PC-9 (cell line): ENCODE results near the gene CXCL6. TPM values are rescaled to one million over a fixed set of nuclear protein-coding genes. Genes with fewer than 3 reads are reported as not detected.

Experiments
- BruUV-seq: library from RNA; stranded (reverse); fragments of 400-500 nt; replicated peaks from 2 replicates; lab custom pipeline; 2021; lab: Mats Ljungman, UMichigan
- CTCF ChIA-PET: fragments of 300-600 bp; sonication (Branson Sonifier 250); formaldehyde crosslinking; loops from one replicate; lab custom pipeline; 2022; ENCODE audit warnings: antibody characterized with exemption; lab: Charles Lee
- POLR2A ChIA-PET: fragments of 300-600 bp; sonication (Branson Sonifier 250); formaldehyde crosslinking; loops from one replicate; lab custom pipeline; 2022; ENCODE audit warnings: antibody characterized with exemption; ENCODE audit not compliant: unreplicated experiment; lab: Charles Lee
- DNase-seq, 2 experiments: peaks; one replicate each; pipeline versions ENCODE4 v3.0.0 to v3.0.0-alpha.2; 2015 to 2022; ENCODE audit warnings: mixed read lengths in 1 of 2
- H2AFZ ChIP-seq: fragments of 200-600 bp; sonication (generic); 2 replicates; pipeline ENCODE4 v1.8.1; 2017; ENCODE audit warnings: antibody characterized with exemption
- H3F3A ChIP-seq: fragments of 200-600 bp; sonication (generic); 2 replicates; pipeline ENCODE4 v1.8.1; 2017; ENCODE audit warnings: antibody characterized with exemption, mild to moderate bottlenecking, low read depth; ENCODE audit not compliant: insufficient read depth
- H3K27ac ChIP-seq: fragments of 200-600 bp; sonication (generic); 2 replicates; pipeline ENCODE4 v1.6.1; 2016; ENCODE audit warnings: mixed run types
- H3K27me3 ChIP-seq: fragments of 200-600 bp; sonication (generic); 2 replicates; pipeline ENCODE4 v1.6.1; 2016; ENCODE audit warnings: low read depth, mixed run types; ENCODE audit not compliant: insufficient read depth
- H3K36me3 ChIP-seq: fragments of 200-600 bp; sonication (generic); 2 replicates; pipeline ENCODE4 v1.6.1; 2016; ENCODE audit warnings: low read depth, mixed run types
- H3K4me1 ChIP-seq: fragments of 200-600 bp; sonication (generic); replicated peaks from 2 replicates; pipeline ENCODE4 v1.6.1; 2016; ENCODE audit warnings: mixed run types; ENCODE audit not compliant: insufficient read depth
- H3K4me2 ChIP-seq: fragments of 200-600 bp; sonication (generic); 2 replicates; pipeline ENCODE4 v1.6.1; 2017; ENCODE audit warnings: mixed run types
- H3K4me3 ChIP-seq: fragments of 200-600 bp; sonication (generic); 2 replicates; pipeline ENCODE4 v1.6.1; 2016; ENCODE audit warnings: mixed run types
- H3K79me2 ChIP-seq: fragments of 200-600 bp; sonication (generic); 2 replicates; pipeline ENCODE4 v1.6.1; 2017; ENCODE audit warnings: low read depth, mixed run types
- H3K9me2 ChIP-seq: fragments of 200-600 bp; sonication (generic); 2 replicates; pipeline ENCODE4 v1.8.1; 2017; ENCODE audit warnings: mild to moderate bottlenecking; ENCODE audit not compliant: insufficient read depth
- H3K9me3 ChIP-seq: fragments of 200-600 bp; sonication (generic); 2 replicates; pipeline ENCODE4 v1.8.1; 2016; ENCODE audit warnings: low read depth; ENCODE audit not compliant: insufficient read depth
- H4K20me1 ChIP-seq: fragments of 200-600 bp; sonication (generic); 2 replicates; pipeline ENCODE4 v1.8.1; 2017; ENCODE audit not compliant: insufficient read depth
- CTCF ChIP-seq: fragments of 200-600 bp; sonication (generic); conservative IDR thresholded peaks from 2 replicates; pipeline ENCODE4 v1.6.1; 2017; ENCODE audit warnings: mixed run types, antibody characterized with exemption, mild to moderate bottlenecking, moderate library complexity
- EZH2 ChIP-seq: fragments of 200-600 bp; sonication (generic); IDR thresholded peaks from 2 replicates; pipeline ENCODE4 v1.8.0; 2017; ENCODE audit warnings: antibody characterized with exemption, low read depth
- intact Hi-C: fragments of 100-400 bp; cut with micrococcal nuclease; formaldehyde crosslinking; loops from one replicate; pipeline ENCODE4 v1.10.0; 2022; ENCODE audit not compliant: unreplicated experiment
- total RNA-seq: library from RNA; stranded (reverse); gene quantifications from 2 replicates; pipeline ENCODE4 v1.2.3, GENCODE V29; 2021

Gene CXCL6
- total RNA-seq, 1 experiment from 2014 or later = not detected

GRCh38 chr4:73852771-73853170 lies 16.3 kb downstream of the CXCL6 start:
- Histone ChIP-seq H3K79me2 (no peaks in the 10 kb centered on the region), H3K4me1 (no peaks in the 10 kb centered on the region), H3K4me3 (no peak overlapping the region), H3K27me3 (no peaks in the 10 kb centered on the region), H3K9me2 (no peaks in the 10 kb centered on the region), H3K27ac (no peak overlapping the region), H3K9me3 (no peaks in the 10 kb centered on the region), H3K4me2 (no peak overlapping the region), H3K36me3 (no peaks in the 10 kb centered on the region), H3F3A (no peaks in the 10 kb centered on the region), H2AFZ (no peak overlapping the region), H4K20me1 (no peaks in the 10 kb centered on the region)
- TF ChIP-seq CTCF = no peak
- no peak for TF ChIP-seq EZH2
- no TSS peak for BruUV-seq
- ChIA-PET POLR2A (no interaction called here), CTCF (no interaction called here)
- DNase-seq = no peak
- intact Hi-C loops = no loop called here

GRCh38 chr4:73853246-73853704 lies 16.8 kb downstream of the CXCL6 start, which contains the start of gene PF4V1:
PF4V1 (plus strand) TSS chr4:73853296; CDS start chr4:73853363, 67 bp downstream.
- H3K79me2 ChIP-seq = no peaks in the 10 kb centered on the region
- no peak within 1 kb of the TSS for H3K4me2 ChIP-seq
- ChIA-PET CTCF (no interaction called here), POLR2A (no interaction called here)
- BruUV-seq = no TSS peak
- H3K4me3 ChIP-seq = no peak within 1 kb of the TSS
- H3K4me1 ChIP-seq = no peaks in the 10 kb centered on the region
- intact Hi-C loops = no loop called here
- H2AFZ ChIP-seq = no peak within 1 kb of the TSS
- H3F3A ChIP-seq = no peaks in the 10 kb centered on the region
- no peaks in the 10 kb centered on the region for H4K20me1 ChIP-seq
- DNase-seq = no peak
- no peak within 1 kb of the TSS for H3K27ac ChIP-seq
- H3K27me3 ChIP-seq = no peaks in the 10 kb centered on the region
- no peak for TF ChIP-seq CTCF
- no peak for TF ChIP-seq EZH2
- H3K9me3 ChIP-seq = no peaks in the 10 kb centered on the region
- no peaks in the 10 kb centered on the region for H3K9me2 ChIP-seq
- no peaks in the 10 kb centered on the region for H3K36me3 ChIP-seq

- Histone ChIP-seq H3K27me3 (no peaks in the 10 kb centered on the region), H4K20me1 (no peaks in the 10 kb centered on the region), H3K27ac (no peak overlapping the region), H3K4me2 (no peak overlapping the region), H3K79me2 (no peaks in the 10 kb centered on the region), H3K4me3 (no peak overlapping the region), H2AFZ (no peak overlapping the region), H3K9me3 (no peaks in the 10 kb centered on the region), H3F3A (no peaks in the 10 kb centered on the region), H3K4me1 (no peaks in the 10 kb centered on the region), H3K9me2 (no peaks in the 10 kb centered on the region), H3K36me3 (no peaks in the 10 kb centered on the region)
- intact Hi-C loops = no loop called here
- TF ChIP-seq CTCF (no peak), EZH2 (no peak)
- no peak for DNase-seq
- ChIA-PET POLR2A (no interaction called here), CTCF (no interaction called here)
- no TSS peak for BruUV-seq
These were observed 17.4 kb downstream of the CXCL6 start for GRCh38 chr4:73853718-73854473.
